LNCAP (cell line): ENCODE data around the gene C5orf52.
A peak's percentile ranks its signal among the peaks of the same experiment; 100 is the strongest.

Experiments used
- CTCF ChIP-seq: fragments of 450-650 bp; IDR thresholded peaks from 2 replicates; pipeline ENCODE4 v1.5.1; 2017; ENCODE audit warnings: mild to moderate bottlenecking

Gene C5orf52

GRCh38 chr5:157682257-157682656, 10.9 kb downstream of the C5orf52 start:
- TF ChIP-seq CTCF = no peak

- no peak for TF ChIP-seq CTCF
These were observed 15.8 kb downstream of the C5orf52 start for GRCh38 chr5:157687198-157687554.

- 0 out of 2 replicates have a peak, but pooled peaks have one; percentile 8 for TF ChIP-seq CTCF
These were observed 18.8 kb downstream of the C5orf52 start for GRCh38 chr5:157689942-157690689.

- TF ChIP-seq CTCF = no peak
These were observed 19.5 kb downstream of the C5orf52 start for GRCh38 chr5:157690690-157691433.

GRCh38 chr5:157703736-157704135, 32.4 kb downstream of the C5orf52 start:
- TF ChIP-seq CTCF = no peak

GRCh38 chr5:157708866-157709265, 37.5 kb downstream of the C5orf52 start:
- TF ChIP-seq CTCF = no peak

GRCh38 chr5:157709346-157709745, 38.0 kb downstream of the C5orf52 start:
- TF ChIP-seq CTCF = no peak
